Progenitor cell of endocrine pancreas (in vitro differentiated cells): ENCODE results near the gene DOCK1. TPM values are rescaled to one million over a fixed set of nuclear protein-coding genes. Genes with fewer than 3 reads are reported as not detected.

ENCODE experiments used
- DNase-seq: peaks from one replicate; pipeline ENCODE4 v3.0.0; 2021; ENCODE audit warnings: low spot score; ENCODE audit not compliant: unreplicated experiment
- H3K27ac Mint-ChIP-seq: 2 replicates; pipeline ENCODE4 v1.8.0; 2021; ENCODE audit warnings: mild to moderate bottlenecking, moderate library complexity, mixed read lengths
- H3K27me3 Mint-ChIP-seq: 2 replicates; pipeline ENCODE4 v1.8.0; 2021; ENCODE audit warnings: mixed read lengths
- H3K36me3 Mint-ChIP-seq: 2 replicates; pipeline ENCODE4 v1.8.0; 2022; ENCODE audit warnings: mixed read lengths; ENCODE audit not compliant: insufficient read depth
- H3K4me1 Mint-ChIP-seq: 2 replicates; pipeline ENCODE4 v1.8.0; 2021; ENCODE audit warnings: low read depth, mixed read lengths
- H3K4me3 Mint-ChIP-seq: 2 replicates; pipeline ENCODE4 v1.8.0; 2021; ENCODE audit warnings: low read depth, mild to moderate bottlenecking, moderate library complexity, mixed read lengths
- H3K9me3 Mint-ChIP-seq: 2 replicates; pipeline ENCODE4 v1.8.0; 2021; ENCODE audit warnings: low read depth, mixed read lengths
- total RNA-seq: library from RNA; stranded (reverse); gene quantifications from 2 replicates; pipeline ENCODE4 v1.2.1, GENCODE V29; 2021
- TF ChIP-seq, protein P1 (sequence below): fragments of 200-600 bp; sonication (generic); IDR thresholded peaks from one replicate; pipeline ENCODE4 v1.5.0; 2021; ENCODE audit warnings: antibody characterized with exemption, mild to moderate bottlenecking; ENCODE audit not compliant: unreplicated experiment

The DOCK1 gene
- total RNA-seq, 1 donor from 2014 or later = 77.8 TPM

DNA sequence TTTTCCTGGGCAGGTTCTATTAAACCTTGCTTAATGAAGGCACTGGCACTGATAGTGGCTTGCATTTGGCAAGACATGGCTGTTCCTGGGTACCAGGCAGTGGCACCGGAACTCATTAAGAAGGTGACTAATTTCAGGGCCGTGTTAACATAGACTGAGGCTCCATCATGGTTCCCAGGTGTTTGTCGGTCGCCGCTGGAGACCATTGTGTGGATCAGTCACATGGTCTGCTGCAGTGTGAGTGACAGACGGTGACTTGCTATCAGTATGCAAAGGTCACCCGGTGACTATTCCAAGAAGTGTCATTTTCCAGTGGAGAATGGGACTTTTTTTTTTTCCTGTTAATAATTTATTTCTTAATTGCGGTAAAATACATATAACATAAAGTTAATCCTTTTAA lies 184.9 kb downstream of the DOCK1 start:
- Mint-ChIP-seq H3K27ac (no peak overlapping the region), H3K9me3 (no peaks in the 10 kb centered on the region), H3K4me3 (no peak overlapping the region), H3K4me1 (peaks cover 3% of the 10 kb centered on the region), H3K36me3 (peaks cover 11% of the 10 kb centered on the region), H3K27me3 (no peaks in the 10 kb centered on the region)
- TF ChIP-seq, protein P1, sequence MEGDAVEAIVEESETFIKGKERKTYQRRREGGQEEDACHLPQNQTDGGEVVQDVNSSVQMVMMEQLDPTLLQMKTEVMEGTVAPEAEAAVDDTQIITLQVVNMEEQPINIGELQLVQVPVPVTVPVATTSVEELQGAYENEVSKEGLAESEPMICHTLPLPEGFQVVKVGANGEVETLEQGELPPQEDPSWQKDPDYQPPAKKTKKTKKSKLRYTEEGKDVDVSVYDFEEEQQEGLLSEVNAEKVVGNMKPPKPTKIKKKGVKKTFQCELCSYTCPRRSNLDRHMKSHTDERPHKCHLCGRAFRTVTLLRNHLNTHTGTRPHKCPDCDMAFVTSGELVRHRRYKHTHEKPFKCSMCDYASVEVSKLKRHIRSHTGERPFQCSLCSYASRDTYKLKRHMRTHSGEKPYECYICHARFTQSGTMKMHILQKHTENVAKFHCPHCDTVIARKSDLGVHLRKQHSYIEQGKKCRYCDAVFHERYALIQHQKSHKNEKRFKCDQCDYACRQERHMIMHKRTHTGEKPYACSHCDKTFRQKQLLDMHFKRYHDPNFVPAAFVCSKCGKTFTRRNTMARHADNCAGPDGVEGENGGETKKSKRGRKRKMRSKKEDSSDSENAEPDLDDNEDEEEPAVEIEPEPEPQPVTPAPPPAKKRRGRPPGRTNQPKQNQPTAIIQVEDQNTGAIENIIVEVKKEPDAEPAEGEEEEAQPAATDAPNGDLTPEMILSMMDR = no peak
- no peak for DNase-seq

DNA sequence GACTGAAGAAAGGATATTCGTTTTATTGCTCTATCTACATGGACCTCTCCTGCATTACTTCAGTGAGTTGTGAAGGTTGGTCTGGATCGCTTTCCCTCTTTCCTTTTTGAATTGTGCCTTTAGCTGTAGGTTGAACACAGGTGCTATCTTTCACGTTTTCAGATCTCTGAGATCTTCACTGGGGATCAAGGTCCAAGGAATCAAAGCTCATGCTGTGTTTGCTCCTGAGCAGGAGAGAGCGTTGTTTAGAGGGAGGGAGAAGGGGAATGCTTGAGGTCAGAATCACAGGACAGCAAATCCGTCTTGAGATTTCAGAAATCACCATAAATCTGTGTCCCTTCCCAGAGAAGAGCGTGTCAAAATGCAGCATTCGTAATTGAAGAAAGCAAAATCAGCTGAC lies 186.1 kb downstream of the DOCK1 start:
- Mint-ChIP-seq H3K27me3 (no peaks in the 10 kb centered on the region), H3K9me3 (no peaks in the 10 kb centered on the region), H3K36me3 (peaks cover 11% of the 10 kb centered on the region), H3K27ac (no peak overlapping the region), H3K4me3 (no peak overlapping the region), H3K4me1 (peaks cover 3% of the 10 kb centered on the region)
- TF ChIP-seq, protein P1 = no peak
- DNase-seq = no peak

DNA sequence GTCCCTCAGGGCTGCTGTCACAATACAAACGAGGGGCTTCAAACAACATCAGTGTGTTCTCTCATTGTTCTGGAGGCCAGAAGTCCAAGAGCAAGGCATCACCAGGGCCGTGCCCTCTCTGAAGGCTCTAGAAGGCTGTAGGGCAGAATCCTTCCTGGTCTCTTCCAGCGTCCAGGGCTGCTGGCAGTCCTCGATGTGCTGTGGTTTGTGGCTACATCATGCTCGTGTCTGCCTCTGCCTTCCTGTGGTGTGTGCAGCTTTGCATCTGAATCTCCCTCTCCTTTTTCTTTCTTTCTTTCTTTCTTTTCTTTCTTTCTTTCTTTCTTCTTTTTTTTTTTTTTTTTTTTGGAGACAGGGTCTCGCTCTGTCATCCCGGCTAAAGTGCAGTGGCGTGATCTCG lies 187.7 kb downstream of the DOCK1 start:
- DNase-seq = no peak
- Mint-ChIP-seq H3K4me3 (no peak overlapping the region), H3K27ac (no peak overlapping the region), H3K27me3 (no peaks in the 10 kb centered on the region), H3K9me3 (no peaks in the 10 kb centered on the region), H3K4me1 (peaks cover 3% of the 10 kb centered on the region), H3K36me3 (peaks cover 11% of the 10 kb centered on the region)
- TF ChIP-seq, protein P1 = no peak

DNA sequence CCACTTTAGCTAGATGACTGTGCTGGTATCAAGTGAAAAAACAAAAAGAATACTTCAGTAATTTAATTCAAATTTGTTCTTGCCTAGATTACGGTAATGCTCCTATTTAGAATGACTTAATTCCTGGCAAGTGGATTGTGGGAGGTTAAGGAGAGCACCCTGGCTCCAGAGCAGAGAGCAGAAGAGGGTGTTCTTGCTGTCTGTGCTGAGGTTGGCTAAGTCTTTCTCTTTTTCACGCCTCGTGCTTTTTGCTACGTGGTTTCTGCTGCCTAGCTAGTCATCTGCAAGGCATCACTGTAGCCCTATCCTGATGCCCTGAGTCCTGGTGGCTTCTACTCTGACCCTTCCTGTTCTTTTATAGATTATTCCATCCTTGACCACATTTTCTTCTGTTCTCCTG lies 189.8 kb downstream of the DOCK1 start:
- Mint-ChIP-seq H3K27ac (no peak overlapping the region), H3K36me3 (peaks cover 13% of the 10 kb centered on the region), H3K27me3 (no peaks in the 10 kb centered on the region), H3K4me3 (no peak overlapping the region), H3K9me3 (no peaks in the 10 kb centered on the region), H3K4me1 (peaks cover 3% of the 10 kb centered on the region)
- TF ChIP-seq, protein P1 = no peak
- no peak for DNase-seq

DNA sequence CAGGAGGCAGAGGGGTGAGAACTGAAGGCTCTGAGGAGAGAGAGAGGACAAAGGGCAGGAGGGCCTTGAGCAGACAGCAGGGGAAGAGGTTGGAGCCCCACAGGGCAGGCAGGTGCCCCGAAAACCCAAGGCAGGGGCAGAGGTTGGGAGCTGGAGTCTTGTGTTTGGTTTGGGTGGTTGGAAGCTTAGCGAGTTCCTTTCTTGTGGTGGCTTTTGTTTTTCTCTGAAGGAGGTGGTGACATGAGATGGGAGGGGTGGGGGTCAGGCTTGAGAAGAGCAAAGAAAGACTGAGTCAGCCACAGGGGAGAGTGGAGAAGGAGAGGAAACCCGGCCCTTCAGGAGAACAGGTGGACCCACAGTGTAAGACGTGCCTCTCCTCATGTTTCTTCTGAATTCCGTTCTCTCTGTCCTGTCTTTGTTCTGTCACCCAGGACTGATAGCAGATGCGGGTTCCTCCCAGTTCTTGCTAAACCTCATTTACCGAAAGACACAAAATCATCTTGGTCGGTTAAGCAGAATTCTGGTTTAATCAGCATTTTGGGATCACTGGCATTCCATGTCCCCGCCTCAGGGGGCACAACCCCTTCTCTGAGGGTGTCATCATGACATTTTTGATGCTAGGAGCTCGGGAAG lies 195.9 kb downstream of the DOCK1 start:
- peaks cover 17% of the 10 kb centered on the region for H3K36me3 Mint-ChIP-seq
- no peak overlapping the region for H3K4me3 Mint-ChIP-seq
- no peaks in the 10 kb centered on the region for H3K9me3 Mint-ChIP-seq
- H3K4me1 Mint-ChIP-seq = no peaks in the 10 kb centered on the region
- TF ChIP-seq, protein P1 = no peak
- DNase-seq = no peak
- no peaks in the 10 kb centered on the region for H3K27me3 Mint-ChIP-seq
- no peak overlapping the region for H3K27ac Mint-ChIP-seq
